H9 (cell line): ENCODE measurements around the gene GRIN2D. TPM values are rescaled to one million over a fixed set of nuclear protein-coding genes. Genes with fewer than 3 reads are reported as not detected.

Experiments
- DNase-seq: peaks from one replicate; pipeline ENCODE4 v3.0.0-alpha.2; 2017
- H2AFZ ChIP-seq: one replicate; pipeline ENCODE4 v1.6.1; 2013; ENCODE audit warnings: mild to moderate bottlenecking, low read length, control low read depth, moderate library complexity
- H2AK5ac ChIP-seq: 2 replicates; pipeline ENCODE4 v1.6.1; 2013; ENCODE audit warnings: low read length, control low read depth, mixed read lengths; ENCODE audit not compliant: insufficient read length
- H2BK120ac ChIP-seq: one replicate; pipeline ENCODE4 v1.6.1; 2013; ENCODE audit warnings: low read depth, mild to moderate bottlenecking, low read length, control low read depth, inconsistent platforms; ENCODE audit not compliant: poor library complexity, severe bottlenecking
- H2BK12ac ChIP-seq: 2 replicates; pipeline ENCODE4 v1.6.1; 2013; ENCODE audit warnings: low read length, control low read depth, mixed read lengths, low read depth; ENCODE audit not compliant: insufficient read length
- H2BK15ac ChIP-seq: 2 replicates; pipeline ENCODE4 v1.6.1; 2013; ENCODE audit warnings: low read depth, low read length, control low read depth
- H2BK20ac ChIP-seq: one replicate; pipeline ENCODE4 v1.6.1; 2013; ENCODE audit warnings: low read depth, mild to moderate bottlenecking, low read length, control low read depth, inconsistent platforms; ENCODE audit not compliant: poor library complexity, severe bottlenecking
- H2BK5ac ChIP-seq: 2 replicates; pipeline ENCODE4 v1.6.1; 2013; ENCODE audit warnings: low read length, control low read depth, mixed read lengths; ENCODE audit not compliant: insufficient read length
- H3K14ac ChIP-seq: 2 replicates; pipeline ENCODE4 v1.6.1; 2013; ENCODE audit warnings: low read length, control low read depth; ENCODE audit not compliant: insufficient read depth
- H3K18ac ChIP-seq: 2 replicates; pipeline ENCODE4 v1.6.1; 2013; ENCODE audit warnings: low read depth, mild to moderate bottlenecking, mixed read lengths, low read length, control low read depth; ENCODE audit not compliant: insufficient read length
- H3K23ac ChIP-seq: 2 replicates; pipeline ENCODE4 v1.6.1; 2013; ENCODE audit warnings: low read length, control low read depth, mixed read lengths, low read depth; ENCODE audit not compliant: insufficient read length
- H3K23me2 ChIP-seq: 2 replicates; pipeline ENCODE4 v1.6.1; 2013; ENCODE audit warnings: low read depth, mild to moderate bottlenecking, mixed read lengths, low read length, control low read depth; ENCODE audit not compliant: insufficient read length, poor library complexity, severe bottlenecking
- H3K27ac ChIP-seq: 2 replicates; pipeline ENCODE4 v1.5.1; 2013; ENCODE audit warnings: low read length, control low read depth, mixed read lengths, low read depth; ENCODE audit not compliant: insufficient read length
- H3K27me3 ChIP-seq: 2 replicates; pipeline ENCODE4 v1.6.1; 2013; ENCODE audit warnings: low read length, control low read depth, inconsistent platforms; ENCODE audit not compliant: insufficient read depth
- H3K4ac ChIP-seq: 2 replicates; pipeline ENCODE4 v1.6.1; 2013; ENCODE audit warnings: low read depth, mild to moderate bottlenecking, control low read depth, inconsistent platforms, low read length, moderate library complexity
- H3K4me1 ChIP-seq: 2 replicates; pipeline ENCODE4 v1.6.1; 2013; ENCODE audit warnings: low read length, control low read depth, inconsistent platforms; ENCODE audit not compliant: insufficient read depth
- H3K4me2 ChIP-seq: 2 replicates; pipeline ENCODE4 v1.6.1; 2013; ENCODE audit warnings: low read length, control low read depth, mixed read lengths; ENCODE audit not compliant: insufficient read length, insufficient read depth
- H3K56ac ChIP-seq: 2 replicates; pipeline ENCODE4 v1.6.1; 2013; ENCODE audit warnings: low read depth, mild to moderate bottlenecking, mixed read lengths, low read length, control low read depth; ENCODE audit not compliant: insufficient read length
- H3K79me1 ChIP-seq: 2 replicates; pipeline ENCODE4 v1.6.1; 2013; ENCODE audit warnings: low read depth, mild to moderate bottlenecking, moderate library complexity, low read length, control low read depth, inconsistent platforms; ENCODE audit not compliant: insufficient read depth, poor library complexity, severe bottlenecking
- H3K79me2 ChIP-seq: 2 replicates; pipeline ENCODE4 v1.6.1; 2013; ENCODE audit warnings: low read length, control low read depth, inconsistent platforms; ENCODE audit not compliant: insufficient read depth
- H3K9ac ChIP-seq: 2 replicates; pipeline ENCODE4 v1.6.1; 2013; ENCODE audit warnings: low read length, control low read depth, mixed read lengths; ENCODE audit not compliant: insufficient read length; ENCODE audit errors: extremely low read depth
- H3K9me3 ChIP-seq: one replicate; pipeline ENCODE4 v1.6.1; 2013; ENCODE audit warnings: low read depth, low read length, inconsistent platforms; ENCODE audit not compliant: control insufficient read depth
- H3T11ph ChIP-seq: one replicate; pipeline ENCODE4 v1.6.1; 2013; ENCODE audit warnings: mild to moderate bottlenecking, low read length, control low read depth, inconsistent platforms
- H4K20me1 ChIP-seq: one replicate; pipeline ENCODE4 v1.6.1; 2013; ENCODE audit not compliant: control insufficient read depth, insufficient read length, insufficient read depth
- H4K5ac ChIP-seq: 2 replicates; pipeline ENCODE4 v1.6.1; 2013; ENCODE audit warnings: low read depth, mild to moderate bottlenecking, mixed read lengths, low read length, control low read depth; ENCODE audit not compliant: insufficient read length
- H4K8ac ChIP-seq: replicated peaks from 2 replicates; pipeline ENCODE4 v1.6.1; 2013; ENCODE audit warnings: low read length, control low read depth, mixed read lengths, low read depth; ENCODE audit not compliant: insufficient read length
- H4K91ac ChIP-seq: 2 replicates; pipeline ENCODE4 v1.6.1; 2013; ENCODE audit warnings: low read depth, mild to moderate bottlenecking, moderate library complexity, mixed read lengths, low read length, control low read depth; ENCODE audit not compliant: insufficient read length
- H3K27ac Mint-ChIP-seq, 3 experiments: 2 replicates in 2 of 3; 3 replicates in 1 of 3; pipeline ENCODE4 v1.8.0; 2020 to 2021; ENCODE audit warnings: mixed read lengths in 3 of 3, mild to moderate bottlenecking in 1 of 3, moderate library complexity in 1 of 3
- H3K27me3 Mint-ChIP-seq: 2 replicates; pipeline ENCODE4 v1.8.0; 2021; ENCODE audit warnings: low read depth, mild to moderate bottlenecking, moderate library complexity, mixed read lengths
- H3K36me3 Mint-ChIP-seq, 3 experiments: 2 replicates in 2 of 3; 3 replicates in 1 of 3; pipeline ENCODE4 v1.8.0; 2020 to 2021; ENCODE audit warnings: low read depth in 3 of 3, mixed read lengths in 3 of 3; ENCODE audit not compliant: insufficient read depth in 1 of 3
- H3K4me1 Mint-ChIP-seq, 2 experiments: 2 replicates each; pipeline ENCODE4 v1.8.0; 2020; ENCODE audit warnings: mixed read lengths in 2 of 2
- H3K4me3 Mint-ChIP-seq, 2 experiments: 2 replicates in 1 of 2; 3 replicates in 1 of 2; pipeline ENCODE4 v1.8.0; 2020 to 2021; ENCODE audit warnings: mild to moderate bottlenecking in 2 of 2, mixed read lengths in 2 of 2, moderate library complexity in 1 of 2
- H3K9me3 Mint-ChIP-seq, 2 experiments: 2 replicates in 1 of 2; 3 replicates in 1 of 2; pipeline ENCODE4 v1.8.0; 2020; ENCODE audit warnings: mild to moderate bottlenecking in 2 of 2, mixed read lengths in 2 of 2, moderate library complexity in 1 of 2
- CTCF ChIP-seq: fragments of 200-600 bp; sonication (generic); conservative IDR thresholded peaks from 3 replicates; pipeline ENCODE4 v1.8.0; 2021; ENCODE audit warnings: antibody characterized with exemption, mild to moderate bottlenecking
- WGBS: extraction: QIAGEN DNeasy Blood & Tissue Kit; methylation state at CpG from one replicate; pipeline ENCODE4 v1.1.7; 2013; ENCODE audit warnings: missing lambda C conversion rate, low lambda C conversion rate, mixed read lengths; ENCODE audit not compliant: insufficient read length; ENCODE audit errors: extremely low coverage; 5-methylcytosine and 5-hydroxymethylcytosine counted together
- total RNA-seq: library from RNA; stranded (reverse); gene quantifications from 2 replicates; pipeline ENCODE4 v1.2.1, GENCODE V29; 2021

Gene GRIN2D
- total RNA-seq, 1 experiment from 2014 or later = 5.9 TPM

- no peaks in the 10 kb centered on the region; a peak in 1 of 7 replicates for H3K36me3 Mint-ChIP-seq
- H4K5ac ChIP-seq = no peak overlapping the region
- no peak overlapping the region; the same call in 1 of the 2 replicates for H2BK15ac ChIP-seq
- H3K9me3 ChIP-seq = no peaks in the 10 kb centered on the region
- H4K8ac ChIP-seq = no peak overlapping the region
- peak; percentile 97 for DNase-seq
- H3K18ac ChIP-seq = no peak overlapping the region
- peak overlapping the region; percentile 89 to 96 (median 96) for H3K27ac Mint-ChIP-seq
- no peak overlapping the region for H2BK5ac ChIP-seq
- peaks cover 8% of the 10 kb centered on the region; the same call in 1 of the 2 replicates for H3K27me3 ChIP-seq
- no peak overlapping the region for H2AK5ac ChIP-seq
- no peaks in the 10 kb centered on the region; the same call in 1 of the 2 replicates for H3K79me2 ChIP-seq
- H3K4me1 ChIP-seq = peaks cover 8% of the 10 kb centered on the region; the same call in 1 of the 2 replicates
- H3K27me3 Mint-ChIP-seq = peaks cover 45% of the 10 kb centered on the region
- H3K9me3 Mint-ChIP-seq = no peaks in the 10 kb centered on the region; a peak in 1 of 5 replicates
- H3K23ac ChIP-seq = no peak overlapping the region
- H3K27ac ChIP-seq = no peak overlapping the region
- H3K4me3 Mint-ChIP-seq = peak overlapping the region; percentile 84 to 94
- TF ChIP-seq CTCF = no peak
- no peak overlapping the region for H2BK12ac ChIP-seq
- H3K23me2 ChIP-seq = peaks cover 20% of the 10 kb centered on the region
- no peak overlapping the region for H4K91ac ChIP-seq
- H3K4ac ChIP-seq = no peak overlapping the region
- H3K14ac ChIP-seq = peak overlapping the region; percentile 18
- peaks cover 54 to 80% of the 10 kb centered on the region in 2 experiments for H3K4me1 Mint-ChIP-seq
- WGBS = no CpG with 5 or more reads among the region's 104 CpGs
- no peaks in the 10 kb centered on the region for H3K79me1 ChIP-seq
- no peaks in the 10 kb centered on the region for H4K20me1 ChIP-seq
- H2BK20ac ChIP-seq = no peak overlapping the region
- no peak overlapping the region for H2AFZ ChIP-seq
- H3K9ac ChIP-seq = peak overlapping the region; percentile 57
- H2BK120ac ChIP-seq = no peak overlapping the region
- no peak overlapping the region for H3T11ph ChIP-seq
- peak overlapping the region; percentile 98 for H3K4me2 ChIP-seq
- no peak overlapping the region for H3K56ac ChIP-seq
Measured at GRCh38 chr19:48398375-48399235, 5.1 kb downstream of the GRIN2D start.
